Epidermal melanocyte (primary cell): ENCODE results near the gene HDGFL2.
A peak's percentile ranks its signal among the peaks of the same experiment; 100 is the strongest.
"Not testable (repeated sequence)": the region's sequence is repeated elsewhere in the genome, so short reads cannot be mapped to it uniquely, and the experiment has no call there.

Source experiments
- DNase-seq: peaks from one replicate; pipeline ENCODE4 v3.0.0; 2011; ENCODE audit warnings: low spot score; ENCODE audit not compliant: insufficient read length

The HDGFL2 gene

GRCh38 chr19:4531562-4532165 is 59.6 kb downstream of the HDGFL2 start:
- DNase-seq = no peak

- DNase-seq = no peak
These were observed 61.2 kb downstream of the HDGFL2 start for GRCh38 chr19:4533334-4533733.

GRCh38 chr19:4533835-4534424 is 61.8 kb downstream of the HDGFL2 start:
- no peak for DNase-seq

- DNase-seq = no peak
These were observed 63.0 kb downstream of the HDGFL2 start, which contains the start of gene PLIN5 for GRCh38 chr19:4534836-4535658. PLIN5 (minus strand) TSS chr19:4535224; CDS start chr19:4534074, 1,150 bp downstream.

DNA sequence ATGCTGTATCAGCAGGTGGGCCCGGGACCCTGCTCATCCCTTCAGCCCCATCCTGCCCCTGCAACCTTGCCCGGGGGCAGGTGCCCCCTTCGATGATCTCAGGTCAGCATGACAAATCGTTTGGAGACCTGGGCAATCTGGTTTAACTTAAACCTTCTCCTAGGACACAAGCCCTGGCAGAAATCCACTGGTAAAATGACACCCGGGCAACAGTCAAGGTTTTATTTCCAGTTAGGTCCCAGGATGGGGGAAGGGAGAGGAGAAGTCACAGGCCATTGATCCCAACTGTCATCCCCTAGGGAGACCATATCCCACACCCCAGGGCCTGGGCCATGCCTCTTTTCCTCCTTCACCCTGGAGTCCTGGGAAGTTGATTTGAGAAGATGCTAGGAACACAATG is 64.7 kb downstream of the HDGFL2 start:
- no peak for DNase-seq

GRCh38 chr19:4537953-4538600 is 66.0 kb downstream of the HDGFL2 start:
- DNase-seq = no peak

DNA sequence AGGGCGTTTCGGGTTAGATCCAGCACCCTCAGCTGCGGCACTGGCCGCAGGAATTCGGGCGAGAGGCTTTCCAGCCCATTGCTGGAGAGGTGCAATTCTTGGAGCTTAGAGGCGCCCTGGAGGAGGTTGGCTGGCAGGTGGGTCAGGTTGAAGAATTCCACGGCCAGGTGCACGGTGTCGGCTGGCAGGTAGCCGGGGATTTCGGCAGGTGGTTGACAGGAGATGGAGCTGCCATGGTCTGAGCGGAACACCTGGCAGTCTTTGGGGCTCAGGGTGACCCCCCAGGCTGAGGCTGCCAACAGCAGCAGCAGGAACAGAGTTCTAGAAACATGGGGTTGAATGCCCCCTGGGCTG is 66.5 kb downstream of the HDGFL2 start:
- DNase-seq = no peak

DNA sequence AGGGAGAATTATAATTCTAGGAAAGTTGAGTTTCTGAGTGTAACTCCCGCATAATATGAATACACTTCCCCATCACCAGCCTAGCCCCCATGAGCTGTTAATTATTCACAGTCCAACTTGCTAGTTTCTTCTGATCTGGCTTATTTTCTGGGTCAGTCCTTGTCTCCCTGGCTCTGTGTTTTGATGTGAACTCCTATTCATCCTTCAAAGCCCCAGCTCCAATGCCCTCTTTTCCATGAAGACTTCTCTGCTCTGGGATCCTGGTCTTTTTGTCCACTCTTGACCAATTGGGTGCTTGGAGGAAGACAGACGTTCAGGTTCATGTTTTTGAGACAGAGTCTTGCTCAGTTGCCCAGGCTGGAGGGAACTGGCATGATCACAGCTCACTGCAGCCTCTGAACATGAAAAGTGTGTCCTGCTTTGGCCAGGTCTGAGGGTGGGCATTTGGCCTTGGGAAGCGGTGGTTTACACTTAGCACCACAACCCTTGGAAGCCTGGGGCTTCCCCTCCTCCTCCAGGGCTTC is 67.1 kb downstream of the HDGFL2 start:
- DNase-seq = no peak

GRCh38 chr19:4539693-4540581 is 67.8 kb downstream of the HDGFL2 start, which contains the start of gene LRG1:
LRG1 (minus strand) TSS chr19:4540036; CDS start chr19:4540013, 23 bp downstream.
- no peak for DNase-seq

- DNase-seq = no peak
These were observed 69.2 kb downstream of the HDGFL2 start for GRCh38 chr19:4541114-4541805.

DNA sequence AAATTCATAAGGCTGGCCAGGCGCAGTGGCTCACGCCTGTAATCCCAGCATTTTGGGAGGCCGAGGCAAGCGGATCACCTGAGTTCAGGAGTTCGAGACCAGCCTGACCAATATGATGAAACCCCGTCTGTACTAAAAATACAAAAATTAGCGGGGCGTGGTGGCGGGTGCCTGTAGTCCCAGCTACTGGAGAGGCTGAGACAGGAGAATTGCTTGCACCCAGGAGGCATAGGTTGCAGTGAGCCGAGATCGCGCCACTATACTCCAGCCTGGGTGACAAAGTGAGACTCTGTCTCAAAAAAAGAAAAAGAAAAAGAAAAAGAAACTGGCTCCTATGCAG is 69.7 kb downstream of the HDGFL2 start:
- not testable (repeated sequence) for DNase-seq

DNA sequence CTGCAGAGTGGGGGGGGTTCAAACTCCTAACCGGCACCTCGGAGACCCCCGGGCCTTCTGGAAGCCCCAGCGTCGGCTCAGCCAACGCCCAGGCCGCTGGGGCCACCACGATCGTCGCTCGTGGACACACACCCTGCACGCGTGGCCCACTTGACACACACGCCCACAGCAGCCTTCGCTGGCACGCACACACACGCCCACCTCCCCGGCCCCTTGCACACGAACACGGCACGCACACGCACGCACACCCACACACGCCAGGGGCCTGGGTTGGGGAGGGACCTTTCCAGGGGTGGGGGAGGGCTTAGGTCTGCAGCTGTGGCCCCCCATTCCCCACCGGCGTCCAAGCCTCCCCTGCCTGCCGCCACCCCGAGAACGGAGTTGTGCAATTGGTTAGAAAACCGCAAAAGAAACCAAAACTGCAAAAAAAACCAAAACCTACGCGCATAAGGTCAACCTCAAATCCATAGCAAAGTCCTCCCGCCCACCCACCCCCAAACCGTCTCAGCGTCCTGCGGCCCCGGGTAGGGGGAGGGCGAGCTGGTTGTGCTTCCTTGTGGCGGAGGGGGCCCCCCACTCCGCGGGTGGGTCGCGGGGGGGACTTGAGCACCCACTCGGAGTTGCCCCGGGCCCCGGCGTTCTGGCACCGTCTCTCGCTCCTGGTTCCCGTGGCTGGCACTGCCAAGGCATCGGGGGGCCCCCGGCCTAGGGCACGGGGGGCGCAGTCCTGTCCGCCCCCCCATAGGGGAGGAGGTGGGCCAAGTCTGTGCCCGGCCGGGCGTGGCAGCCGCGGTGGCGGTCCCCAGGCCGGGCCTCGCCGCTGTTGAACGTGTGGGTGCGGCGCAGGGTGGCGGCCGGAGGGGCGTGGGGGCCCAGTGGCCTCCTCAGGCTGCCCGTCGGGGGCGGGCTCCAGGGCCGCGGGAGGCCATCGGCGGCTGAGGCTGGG is 71.1 kb downstream of the HDGFL2 start:
- DNase-seq = no peak

DNA sequence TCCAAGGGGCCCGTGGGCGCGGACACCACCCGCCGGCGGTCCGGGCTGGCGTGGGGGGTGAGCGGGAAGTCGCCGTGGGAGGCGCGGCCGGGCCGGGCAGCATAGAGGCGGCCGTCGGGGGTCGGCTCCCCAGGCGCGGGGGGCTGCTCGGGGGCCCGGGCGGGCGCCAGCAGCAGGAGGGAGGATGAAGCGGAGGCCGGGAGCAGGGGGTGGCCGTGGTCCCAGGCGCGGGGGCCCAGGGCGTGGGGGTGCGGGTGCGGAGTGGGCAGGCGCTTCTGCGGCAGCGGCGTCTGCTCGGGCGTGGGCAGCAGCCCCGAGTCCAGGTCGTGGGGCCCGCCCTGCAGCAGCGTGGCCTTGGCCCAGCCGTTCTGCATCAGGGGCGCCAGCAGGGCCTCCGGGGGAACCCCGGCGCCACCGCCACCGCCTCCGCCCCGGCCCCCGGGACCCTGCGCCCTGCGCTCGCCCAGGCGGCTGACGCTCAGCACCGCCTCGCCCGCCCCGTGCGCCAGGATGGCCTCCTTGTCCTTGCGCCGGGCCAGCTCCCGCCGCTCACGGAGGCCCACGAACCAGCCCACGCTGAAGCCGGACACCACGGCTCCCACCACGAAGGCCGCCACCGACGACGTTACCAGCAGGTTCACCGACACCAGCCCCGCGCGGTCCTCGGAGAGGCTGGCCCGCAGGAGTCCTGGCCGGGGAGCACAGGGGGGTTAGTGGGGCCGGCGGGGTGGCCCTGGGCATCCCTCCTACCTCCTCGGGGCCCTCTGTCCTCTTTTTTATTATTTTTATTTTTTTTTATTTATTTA is 71.9 kb downstream of the HDGFL2 start:
- DNase-seq = no peak

- no peak for DNase-seq
These were observed 75.5 kb downstream of the HDGFL2 start for GRCh38 chr19:4547303-4548237.

GRCh38 chr19:4548238-4548584 is 76.1 kb downstream of the HDGFL2 start:
- DNase-seq = no peak

GRCh38 chr19:4550018-4550417 is 77.9 kb downstream of the HDGFL2 start:
- no peak for DNase-seq

- DNase-seq = peak; percentile 12
These were observed 78.5 kb downstream of the HDGFL2 start for GRCh38 chr19:4550479-4551050.
